Nephron progenitor cell (in vitro differentiated cells): ENCODE data around the gene ITPK1.

ENCODE experiments used
- DNase-seq: peaks from one replicate; pipeline ENCODE4 v3.0.0; 2021
- H3K27ac Mint-ChIP-seq: 2 replicates; pipeline ENCODE4 v1.8.0; 2021; ENCODE audit warnings: mild to moderate bottlenecking, moderate library complexity, mixed read lengths
- H3K27me3 Mint-ChIP-seq: 2 replicates; pipeline ENCODE4 v1.8.0; 2021; ENCODE audit warnings: mild to moderate bottlenecking, low read depth, mixed read lengths; ENCODE audit not compliant: poor library complexity
- H3K36me3 Mint-ChIP-seq: 2 replicates; pipeline ENCODE4 v1.8.0; 2021; ENCODE audit warnings: low read depth, mixed read lengths
- H3K4me1 Mint-ChIP-seq: 2 replicates; pipeline ENCODE4 v1.8.0; 2021; ENCODE audit warnings: mixed read lengths
- H3K4me3 Mint-ChIP-seq: 2 replicates; pipeline ENCODE4 v1.8.0; 2021; ENCODE audit warnings: mild to moderate bottlenecking, moderate library complexity, mixed read lengths
- H3K9me3 Mint-ChIP-seq: 2 replicates; pipeline ENCODE4 v1.8.0; 2021; ENCODE audit warnings: mild to moderate bottlenecking, moderate library complexity, mixed read lengths
- CTCF ChIP-seq: fragments of 200-600 bp; sonication (generic); IDR thresholded peaks from 2 replicates; pipeline ENCODE4 v1.5.0; 2021; ENCODE audit warnings: antibody characterized with exemption

The ITPK1 gene

GRCh38 chr14:93121030-93121834, 5.5 kb upstream of the ITPK1 start:
- H3K4me1 Mint-ChIP-seq = peaks cover 5% of the 10 kb centered on the region
- H3K36me3 Mint-ChIP-seq = no peaks in the 10 kb centered on the region
- H3K9me3 Mint-ChIP-seq = no peaks in the 10 kb centered on the region
- no peak overlapping the region for H3K4me3 Mint-ChIP-seq
- H3K27me3 Mint-ChIP-seq = peaks cover 11% of the 10 kb centered on the region
- no peak for TF ChIP-seq CTCF
- H3K27ac Mint-ChIP-seq = no peak overlapping the region
- DNase-seq = no peak

- Mint-ChIP-seq H3K9me3 (no peaks in the 10 kb centered on the region), H3K27me3 (peaks cover 11% of the 10 kb centered on the region), H3K27ac (no peak overlapping the region), H3K4me1 (peaks cover 5% of the 10 kb centered on the region), H3K4me3 (no peak overlapping the region), H3K36me3 (no peaks in the 10 kb centered on the region)
- DNase-seq = no peak
- TF ChIP-seq CTCF = no peak
These were observed 4.8 kb upstream of the ITPK1 start for GRCh38 chr14:93120517-93120916.

GRCh38 chr14:93116676-93117200, 1.0 kb upstream of the ITPK1 start:
- no peak overlapping the region for H3K27ac Mint-ChIP-seq
- peak overlapping the region; percentile 73 for H3K4me3 Mint-ChIP-seq
- peaks cover 30% of the 10 kb centered on the region for H3K27me3 Mint-ChIP-seq

GRCh38 chr14:93115069-93115820, 480 bp downstream of the ITPK1 start:
- Mint-ChIP-seq H3K9me3 (no peaks in the 10 kb centered on the region), H3K27ac (no peak overlapping the region), H3K36me3 (no peaks in the 10 kb centered on the region), H3K4me3 (peak overlapping the region; percentile 89), H3K27me3 (peaks cover 25% of the 10 kb centered on the region), H3K4me1 (peaks cover 27% of the 10 kb centered on the region)
- TF ChIP-seq CTCF = no peak
- DNase-seq = peak; percentile 87

More at GRCh38 chr14:93116676-93117200, 1.0 kb upstream of the ITPK1 start:
- H3K36me3 Mint-ChIP-seq = no peaks in the 10 kb centered on the region
- DNase-seq = no peak
- peaks cover 26% of the 10 kb centered on the region for H3K4me1 Mint-ChIP-seq
- TF ChIP-seq CTCF = no peak
- no peaks in the 10 kb centered on the region for H3K9me3 Mint-ChIP-seq

- no peak overlapping the region for H3K27ac Mint-ChIP-seq
- peaks cover 25% of the 10 kb centered on the region for H3K27me3 Mint-ChIP-seq
- H3K9me3 Mint-ChIP-seq = no peaks in the 10 kb centered on the region
- peak; percentile 35 for DNase-seq
- H3K4me1 Mint-ChIP-seq = peaks cover 33% of the 10 kb centered on the region
- H3K36me3 Mint-ChIP-seq = no peaks in the 10 kb centered on the region
- peak overlapping the region; percentile 89 for H3K4me3 Mint-ChIP-seq
- no peak for TF ChIP-seq CTCF
These were observed 1.0 kb downstream of the ITPK1 start for GRCh38 chr14:93114713-93115068.
